ENCODE results near the gene TMEM256. TPM values are rescaled to one million over a fixed set of nuclear protein-coding genes. Genes with fewer than 3 reads are reported as not detected.

TMEM256 gene
- total and polyA plus RNA-seq, 2 donors (not counting 3 experiments of a cell fraction or from before 2014, with no cell fraction given): 67.4 to 148 TPM

DNA sequence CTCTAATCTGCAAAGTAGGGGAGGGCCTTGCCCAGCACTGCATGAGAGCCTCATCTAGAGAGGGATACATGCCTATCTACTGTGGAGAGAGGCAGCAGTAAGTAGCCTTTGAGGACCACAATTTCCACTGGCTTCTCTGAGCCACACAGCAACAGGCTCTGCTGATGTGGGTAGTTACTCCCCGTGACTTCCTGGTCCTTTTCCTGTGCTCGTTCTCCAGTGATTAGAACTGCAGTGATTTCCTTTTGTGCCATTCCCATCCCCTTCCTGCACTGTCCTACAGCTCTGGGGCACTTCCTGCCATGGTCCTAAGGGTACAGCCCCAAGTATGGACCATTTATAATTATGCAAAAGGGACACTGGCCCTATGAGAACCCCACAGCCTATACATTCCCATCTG is 12.6 kb downstream of the TMEM256 start:
- Histone ChIP-seq H3K4me2 (ENCODE audit: insufficient read depth, low read length) (no peak overlapping the region), H2AFZ (ENCODE audit: low read depth, low read length) (no peak overlapping the region), H3K9ac (replicated peaks; ENCODE audit: extremely low read depth, insufficient read depth, low read length) (no peak overlapping the region), H3K4me1 (ENCODE audit: control insufficient read depth, extremely low read depth, insufficient read depth, low read length) (peaks cover 16% of the 10 kb centered on the region), H4K20me1 (replicated peaks; ENCODE audit: control insufficient read depth, extremely low read depth, insufficient read depth, low read length) (no peaks in the 10 kb centered on the region), H3K36me3 (ENCODE audit: control insufficient read depth in 2 of 2, extremely low read depth in 1 of 2, insufficient read depth in 2 of 2, low read length in 2 of 2) (peaks cover 0 to 21% of the 10 kb centered on the region in 2 experiments), H3K79me2 (ENCODE audit: control insufficient read depth, insufficient read depth, low read length) (no peaks in the 10 kb centered on the region), H3K4me3 (replicated peaks in 1 of 3; ENCODE audit: insufficient read depth in 1 of 3, low read depth in 1 of 3, low read length in 3 of 3) (no peak overlapping the region), H3K27me3 (ENCODE audit: control insufficient read depth in 2 of 2, insufficient read depth in 2 of 2, low read length in 2 of 2) (no peaks in the 10 kb centered on the region), H3K9me1 (replicated peaks; ENCODE audit: control insufficient read depth, extremely low read depth, insufficient read depth, low read length) (no peaks in the 10 kb centered on the region), H3K9me3 (replicated peaks; ENCODE audit: control insufficient read depth, insufficient read depth, low read length) (no peaks in the 10 kb centered on the region), H3K27ac (ENCODE audit: insufficient read depth, low read depth, low read length) (no peak overlapping the region)
- BruUV-seq (replicated peaks): no TSS peak
- ChIA-PET POLR2A (no interaction called here), CTCF (no interaction called here)
- intact Hi-C loops (cut with micrococcal nuclease): loop anchor here (5.0 kb wide), 1 partner anchor 34 kb away; the partner anchor contains the start of gene TMEM95
- dilution Hi-C loops (cut with MboI; ENCODE audit: extremely low pct_ligation_motif_present, low sequenced_read_pairs): no loop called here
- FAIRE-seq (peak; percentile 86), DNase-seq (ENCODE audit: low read depth, low spot score) (no peak)
- TF ChIP-seq GATA2 (IDR thresholded peaks at IDR 0.05; ENCODE audit: insufficient read depth, insufficient read length, low read depth, low read length) (no peak), JUN (IDR thresholded peaks at IDR 0.05; ENCODE audit: borderline replicate concordance, insufficient read depth, insufficient read length, low read depth) (no peak)

DNA sequence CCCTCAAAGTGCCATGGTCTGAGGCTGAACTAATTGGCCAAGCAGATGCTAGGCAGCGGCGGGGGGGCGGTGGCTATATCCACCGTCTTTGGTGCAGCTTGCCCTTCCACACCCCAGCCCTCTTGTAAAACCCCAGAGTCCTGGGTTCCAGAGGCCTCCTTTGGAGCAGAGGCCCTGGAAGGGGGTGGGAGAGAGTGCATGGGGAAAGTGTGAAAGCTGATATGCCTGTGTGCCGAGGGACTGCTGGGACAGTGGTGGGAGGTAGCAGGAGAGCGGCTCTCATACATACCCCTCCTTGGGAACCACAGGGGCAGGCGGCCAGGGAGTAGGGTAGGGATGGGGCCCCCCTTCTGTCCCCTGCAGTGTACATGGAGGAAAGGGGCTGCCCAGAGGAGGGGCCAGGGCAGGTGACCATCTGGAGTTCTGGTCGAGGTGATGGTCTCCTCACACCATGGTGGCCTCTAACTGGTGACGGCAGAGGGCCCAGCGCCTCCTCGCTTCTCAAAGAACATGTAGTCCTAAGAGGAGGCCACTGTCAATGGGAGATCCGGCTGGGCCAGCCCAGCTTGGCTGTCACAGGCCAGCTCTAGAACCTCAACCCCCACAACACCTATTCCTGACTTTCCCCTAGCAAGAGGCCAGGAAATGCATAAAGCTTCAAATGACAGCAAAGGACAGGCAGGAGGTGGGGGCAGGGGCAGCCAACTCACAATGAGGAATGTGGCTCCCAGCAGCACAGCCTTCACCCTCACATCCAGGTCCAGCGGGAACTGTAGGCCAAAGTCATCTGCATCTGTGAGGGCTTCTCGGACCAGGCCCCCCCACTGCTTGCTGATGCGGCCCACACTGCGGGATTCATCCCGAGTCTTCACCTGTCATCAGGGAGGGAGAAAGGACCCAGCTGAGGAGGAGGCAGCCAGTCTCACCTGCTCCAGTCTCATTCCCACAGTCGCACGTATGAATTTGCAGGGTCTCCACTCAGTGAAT is 13.7 kb downstream of the TMEM256 start:
- BruUV-seq (replicated peaks): TSS peak; percentile 46
- no peaks in the 10 kb centered on the region for H4K20me1 ChIP-seq (replicated peaks; ENCODE audit: control insufficient read depth, extremely low read depth, insufficient read depth, low read length)
- dilution Hi-C loops (cut with MboI; ENCODE audit: extremely low pct_ligation_motif_present, low sequenced_read_pairs) (no loop called here), intact Hi-C loops (cut with micrococcal nuclease) (loop anchor here (5.0 kb wide), 1 partner anchor 33 kb away; the partner anchor contains the start of gene TMEM95)
- H3K4me3 ChIP-seq (replicated peaks in 1 of 3; ENCODE audit: insufficient read depth in 1 of 3, low read depth in 1 of 3, low read length in 3 of 3): no peak overlapping the region
- no peak overlapping the region for H3K9ac ChIP-seq (replicated peaks; ENCODE audit: extremely low read depth, insufficient read depth, low read length)
- ChIA-PET POLR2A (no interaction called here), CTCF (no interaction called here)
- DNase-seq (ENCODE audit: low read depth, low spot score) (no peak), FAIRE-seq (no peak)
- no peak overlapping the region for H2AFZ ChIP-seq (ENCODE audit: low read depth, low read length)
- H3K27me3 ChIP-seq (ENCODE audit: control insufficient read depth in 2 of 2, insufficient read depth in 2 of 2, low read length in 2 of 2): no peaks in the 10 kb centered on the region
- H3K36me3 ChIP-seq (ENCODE audit: control insufficient read depth in 2 of 2, extremely low read depth in 1 of 2, insufficient read depth in 2 of 2, low read length in 2 of 2): peaks cover 0 to 21% of the 10 kb centered on the region in 2 experiments
- no peak overlapping the region for H3K27ac ChIP-seq (ENCODE audit: insufficient read depth, low read depth, low read length)
- no peaks in the 10 kb centered on the region for H3K9me3 ChIP-seq (replicated peaks; ENCODE audit: control insufficient read depth, insufficient read depth, low read length)
- TF ChIP-seq POLR2AphosphoS5 (IDR thresholded peaks at IDR 0.05; ENCODE audit: insufficient read depth, low read depth, low read length) (no peak), GATA2 (IDR thresholded peaks at IDR 0.05; ENCODE audit: insufficient read depth, insufficient read length, low read depth, low read length) (no peak), POLR2A (IDR thresholded peaks at IDR 0.05; ENCODE audit: low read depth, low read length) (no peak)
- TF ChIP-seq, protein P1, sequence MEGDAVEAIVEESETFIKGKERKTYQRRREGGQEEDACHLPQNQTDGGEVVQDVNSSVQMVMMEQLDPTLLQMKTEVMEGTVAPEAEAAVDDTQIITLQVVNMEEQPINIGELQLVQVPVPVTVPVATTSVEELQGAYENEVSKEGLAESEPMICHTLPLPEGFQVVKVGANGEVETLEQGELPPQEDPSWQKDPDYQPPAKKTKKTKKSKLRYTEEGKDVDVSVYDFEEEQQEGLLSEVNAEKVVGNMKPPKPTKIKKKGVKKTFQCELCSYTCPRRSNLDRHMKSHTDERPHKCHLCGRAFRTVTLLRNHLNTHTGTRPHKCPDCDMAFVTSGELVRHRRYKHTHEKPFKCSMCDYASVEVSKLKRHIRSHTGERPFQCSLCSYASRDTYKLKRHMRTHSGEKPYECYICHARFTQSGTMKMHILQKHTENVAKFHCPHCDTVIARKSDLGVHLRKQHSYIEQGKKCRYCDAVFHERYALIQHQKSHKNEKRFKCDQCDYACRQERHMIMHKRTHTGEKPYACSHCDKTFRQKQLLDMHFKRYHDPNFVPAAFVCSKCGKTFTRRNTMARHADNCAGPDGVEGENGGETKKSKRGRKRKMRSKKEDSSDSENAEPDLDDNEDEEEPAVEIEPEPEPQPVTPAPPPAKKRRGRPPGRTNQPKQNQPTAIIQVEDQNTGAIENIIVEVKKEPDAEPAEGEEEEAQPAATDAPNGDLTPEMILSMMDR (IDR thresholded peaks at IDR 0.05; ENCODE audit: extremely low read depth in 1 of 2, insufficient read depth in 1 of 2, low read depth in 1 of 2, low read length in 2 of 2): no peak
- peaks cover 16% of the 10 kb centered on the region for H3K4me1 ChIP-seq (ENCODE audit: control insufficient read depth, extremely low read depth, insufficient read depth, low read length)
- no peaks in the 10 kb centered on the region for H3K9me1 ChIP-seq (replicated peaks; ENCODE audit: control insufficient read depth, extremely low read depth, insufficient read depth, low read length)
- no peaks in the 10 kb centered on the region for H3K79me2 ChIP-seq (ENCODE audit: control insufficient read depth, insufficient read depth, low read length)
- no peak overlapping the region for H3K4me2 ChIP-seq (ENCODE audit: insufficient read depth, low read length)

Data from endothelial cell of umbilical vein (primary cell).